GM12878 (cell line): ENCODE data around the gene SPAM1. TPM values are rescaled to one million over a fixed set of nuclear protein-coding genes. Genes with fewer than 3 reads are reported as not detected.

ENCODE experiments used
- ATAC-seq: fragments of 200-7000 bp; cut with Tn5 transposase; 3 replicates; pipeline ENCODE4 v1.9.1; 2020; ENCODE audit warnings: mild to moderate bottlenecking, moderate library complexity
- BruUV-seq: library from RNA; stranded (reverse); fragments of 400-500 nt; replicated peaks from 2 replicates; lab custom pipeline; 2021; lab: Mats Ljungman, UMichigan
- CTCF ChIA-PET: fragments of 300-600 bp; sonication (Branson Sonifier 250); formaldehyde crosslinking; extraction: SDS; loops from one replicate; lab custom pipeline; 2021; ENCODE audit warnings: inconsistent platforms; lab: Yijun Ruan, JAX
- POLR2A ChIA-PET: fragments of 350-600 bp; formaldehyde crosslinking; extraction: SDS; loops from one replicate; lab custom pipeline; 2021; ENCODE audit warnings: inconsistent platforms; lab: Charles Lee
- RAD21 ChIA-PET: fragments of 300-600 bp; sonication (Branson Sonifier 250); formaldehyde crosslinking; loops from one replicate; lab custom pipeline; 2023; ENCODE audit warnings: antibody characterized with exemption; ENCODE audit not compliant: unreplicated experiment; lab: Charles Lee
- SMC1A ChIA-PET: fragments of 300-600 bp; sonication (Branson Sonifier 250); formaldehyde crosslinking; loops from one replicate; lab custom pipeline; 2023; ENCODE audit not compliant: unreplicated experiment, uncharacterized antibody; lab: Charles Lee
- DNase-seq: peaks from one replicate; pipeline ENCODE4 v3.0.0-alpha.2; 2011; ENCODE audit warnings: low read depth, low spot score
- FAIRE-seq: peaks from 3 replicates; lab custom pipeline; 2011; peaks lifted over from hg19 to GRCh38; lab: Jason Lieb, UNC
- H2AFZ ChIP-seq: 2 replicates; pipeline ENCODE4 v1.6.0; 2011; ENCODE audit warnings: low read depth, low read length, control low read depth; ENCODE audit not compliant: control insufficient read depth
- H3K27ac ChIP-seq: 2 replicates; pipeline ENCODE4 v1.5.1; 2011; ENCODE audit warnings: control low read depth; ENCODE audit not compliant: control insufficient read depth, insufficient read depth
- H3K27me3 ChIP-seq, 2 experiments: replicated peaks in 1 of 2; 2 replicates each; pipeline versions ENCODE4 v1.6.0 to v1.6.1; 2011; ENCODE audit warnings: low read length in 1 of 2; ENCODE audit not compliant: control insufficient read depth in 2 of 2, insufficient read depth in 2 of 2
- H3K36me3 ChIP-seq, 2 experiments: 2 replicates each; pipeline ENCODE4 v1.5.1; 2011; ENCODE audit warnings: low read length in 1 of 2; ENCODE audit not compliant: control insufficient read depth in 2 of 2, insufficient read depth in 2 of 2
- H3K4me1 ChIP-seq: 2 replicates; pipeline ENCODE4 v1.6.1; 2011; ENCODE audit warnings: mild to moderate bottlenecking, low read length, moderate library complexity, mixed read lengths; ENCODE audit not compliant: control insufficient read depth, insufficient read depth
- H3K4me2 ChIP-seq: 2 replicates; pipeline ENCODE4 v1.6.0; 2011; ENCODE audit warnings: control low read depth; ENCODE audit not compliant: control insufficient read depth, insufficient read depth
- H3K4me3 ChIP-seq: fragments of 200-600 bp; sonication (generic); 2 replicates; pipeline ENCODE4 v1.5.1; 2016
- H3K79me2 ChIP-seq: 2 replicates; pipeline ENCODE4 v1.6.0; 2011; ENCODE audit warnings: low read length; ENCODE audit not compliant: control insufficient read depth, insufficient read depth
- H3K9ac ChIP-seq: 2 replicates; pipeline ENCODE4 v1.8.0; 2011; ENCODE audit warnings: low read length, control low read depth, mixed read lengths; ENCODE audit not compliant: control insufficient read depth, insufficient read depth
- H3K9me3 ChIP-seq: replicated peaks from 3 replicates; pipeline ENCODE4 v1.5.1; 2011; ENCODE audit warnings: mild to moderate bottlenecking, low read length; ENCODE audit not compliant: control insufficient read depth, insufficient read depth
- H4K20me1 ChIP-seq: 2 replicates; pipeline ENCODE4 v1.6.0; 2011; ENCODE audit not compliant: control insufficient read depth, insufficient read depth
- ASH2L ChIP-seq: fragments of 300-600, 200-600 bp; sonication (generic); IDR thresholded peaks from 2 replicates; pipeline ENCODE4 v1.6.1; 2017; ENCODE audit warnings: low read depth, mild to moderate bottlenecking, borderline replicate concordance
- IKZF2 ChIP-seq, 2 experiments: fragments of 450-650 bp; IDR thresholded peaks; 2 replicates each; pipeline ENCODE4 v1.6.1; 2017; ENCODE audit warnings: mild to moderate bottlenecking in 2 of 2, moderate library complexity in 2 of 2
- MTA2 ChIP-seq: fragments of 450-650 bp; IDR thresholded peaks from 2 replicates; pipeline ENCODE4 v1.6.1; 2016; ENCODE audit warnings: low read depth, mild to moderate bottlenecking, moderate library complexity
- MXI1 ChIP-seq: fragments of 150-350 bp; IDR thresholded peaks from 2 replicates; pipeline ENCODE4 v1.6.1; 2011; ENCODE audit warnings: low read depth, mild to moderate bottlenecking, inconsistent platforms, low read length, improper control_type of control experiment
- NBN ChIP-seq: fragments of 450-650 bp; IDR thresholded peaks from 2 replicates; pipeline ENCODE4 v1.6.1; 2016
- NR2C2 ChIP-seq: IDR thresholded peaks from 2 replicates; pipeline ENCODE4 v1.6.1; 2011; ENCODE audit warnings: borderline replicate concordance, low read depth; ENCODE audit not compliant: control insufficient read depth, insufficient read length
- RUNX3 ChIP-seq: IDR thresholded peaks from 2 replicates; pipeline ENCODE4 v1.6.1; 2012; ENCODE audit warnings: low read length, inconsistent platforms
- SPI1 ChIP-seq: IDR thresholded peaks from 2 replicates; pipeline ENCODE4 v1.6.1; 2011; ENCODE audit warnings: low read depth, mild to moderate bottlenecking, low read length, moderate library complexity, borderline replicate concordance; ENCODE audit not compliant: insufficient read depth
- WGBS: methylation state at CpG from one replicate; pipeline ENCODE4 v1.1.6; 2016; ENCODE audit warnings: low lambda C conversion rate; ENCODE audit not compliant: insufficient replicate concordance, insufficient coverage; ENCODE audit errors: missing lambda C conversion rate; 5-methylcytosine and 5-hydroxymethylcytosine counted together
- in situ Hi-C: fragments of 300-500 bp; cut with MboI; formaldehyde crosslinking; loops from 9 replicates; pipeline ENCODE4 v1.14.3; 2018; ENCODE audit warnings: mixed read lengths
- intact Hi-C: fragments of 100-400 bp; cut with micrococcal nuclease; formaldehyde crosslinking; loops from one replicate; pipeline ENCODE4 v1.14.2; 2022; ENCODE audit not compliant: unreplicated experiment
- polyA plus RNA-seq, 11 experiments: library from polyadenylated mRNA; depleted of rRNA in 4 of 11; unstranded in 6 of 11; stranded (reverse) in 5 of 11; fragments of >200 nt; fragmentation: Nextera tagmentation in 4 of 11; fragmentation: Illumina TruSeq in 1 of 11; extraction: Ambion mirVana in 4 of 11; extraction: Trizol in 1 of 11; gene quantifications; 1 replicate in 1 of 11; 2 replicates in 10 of 11; pipeline versions ENCODE4 v1.2.1 to v1.2.3, GENCODE V29; 2011 to 2016; ENCODE audit warnings: inconsistent platforms in 2 of 11, missing spikeins in 2 of 11, low read depth in 1 of 11
- total RNA-seq, 4 experiments: library from RNA; depleted of rRNA in 3 of 4; stranded (reverse); fragments of >200 nt in 3 of 4; fragmentation: Illumina TruSeq in 1 of 4; extraction: Trizol in 1 of 4; gene quantifications; 2 replicates each; pipeline versions ENCODE4 v1.2.1 to v1.2.3, GENCODE V29; 2013 to 2021
- TF ChIP-seq, protein P1 (sequence below): fragments of 450-650 bp; formaldehyde crosslinking; IDR thresholded peaks from 2 replicates; pipeline ENCODE4 v1.4.0; 2020; ENCODE audit warnings: mild to moderate bottlenecking, moderate library complexity
- TF ChIP-seq, protein P2 (sequence below): IDR thresholded peaks from 2 replicates; pipeline ENCODE4 v1.6.1; 2011; ENCODE audit warnings: borderline replicate concordance, low read depth, mild to moderate bottlenecking, moderate library complexity, low read length; ENCODE audit not compliant: insufficient read depth, poor library complexity, severe bottlenecking
- TF ChIP-seq, protein P3 (sequence below): fragments of 450-650 bp; IDR thresholded peaks from 2 replicates; pipeline ENCODE4 v1.6.1; 2017; ENCODE audit warnings: mild to moderate bottlenecking, moderate library complexity
- TF ChIP-seq, protein P4 (sequence below): fragments of 450-650 bp; formaldehyde crosslinking; IDR thresholded peaks from 2 replicates; pipeline ENCODE4 v1.4.0; 2022; ENCODE audit warnings: mild to moderate bottlenecking, moderate library complexity

SPAM1 gene
- total and polyA plus RNA-seq, 10 of the 15 experiments (the other 5 are each of a cell fraction or from before 2014, with no cell fraction given) = not detected

DNA sequence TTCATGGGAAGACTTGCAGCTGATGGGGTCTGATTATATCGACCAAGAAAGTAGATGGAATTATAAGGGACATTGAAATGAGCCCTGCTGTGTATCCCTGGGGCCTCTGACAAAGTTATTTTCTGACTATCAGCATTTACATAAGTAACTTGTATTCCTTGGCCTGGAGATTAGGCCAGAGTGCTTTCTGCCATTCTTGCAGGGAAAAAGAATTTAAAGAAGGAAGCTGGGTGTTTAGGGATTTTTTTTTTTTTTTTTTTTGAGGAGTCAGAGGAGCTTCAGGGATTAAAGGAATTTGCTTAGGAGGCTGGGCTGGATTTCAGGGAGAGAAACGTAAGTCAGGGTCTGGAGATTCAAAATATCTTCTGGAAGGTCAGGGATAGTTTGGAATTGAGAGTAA, 4.6 kb downstream of the SPAM1 start:
- BruUV-seq = no TSS peak
- SMC1A ChIA-PET = no interaction called here
- TF ChIP-seq, protein P1, sequence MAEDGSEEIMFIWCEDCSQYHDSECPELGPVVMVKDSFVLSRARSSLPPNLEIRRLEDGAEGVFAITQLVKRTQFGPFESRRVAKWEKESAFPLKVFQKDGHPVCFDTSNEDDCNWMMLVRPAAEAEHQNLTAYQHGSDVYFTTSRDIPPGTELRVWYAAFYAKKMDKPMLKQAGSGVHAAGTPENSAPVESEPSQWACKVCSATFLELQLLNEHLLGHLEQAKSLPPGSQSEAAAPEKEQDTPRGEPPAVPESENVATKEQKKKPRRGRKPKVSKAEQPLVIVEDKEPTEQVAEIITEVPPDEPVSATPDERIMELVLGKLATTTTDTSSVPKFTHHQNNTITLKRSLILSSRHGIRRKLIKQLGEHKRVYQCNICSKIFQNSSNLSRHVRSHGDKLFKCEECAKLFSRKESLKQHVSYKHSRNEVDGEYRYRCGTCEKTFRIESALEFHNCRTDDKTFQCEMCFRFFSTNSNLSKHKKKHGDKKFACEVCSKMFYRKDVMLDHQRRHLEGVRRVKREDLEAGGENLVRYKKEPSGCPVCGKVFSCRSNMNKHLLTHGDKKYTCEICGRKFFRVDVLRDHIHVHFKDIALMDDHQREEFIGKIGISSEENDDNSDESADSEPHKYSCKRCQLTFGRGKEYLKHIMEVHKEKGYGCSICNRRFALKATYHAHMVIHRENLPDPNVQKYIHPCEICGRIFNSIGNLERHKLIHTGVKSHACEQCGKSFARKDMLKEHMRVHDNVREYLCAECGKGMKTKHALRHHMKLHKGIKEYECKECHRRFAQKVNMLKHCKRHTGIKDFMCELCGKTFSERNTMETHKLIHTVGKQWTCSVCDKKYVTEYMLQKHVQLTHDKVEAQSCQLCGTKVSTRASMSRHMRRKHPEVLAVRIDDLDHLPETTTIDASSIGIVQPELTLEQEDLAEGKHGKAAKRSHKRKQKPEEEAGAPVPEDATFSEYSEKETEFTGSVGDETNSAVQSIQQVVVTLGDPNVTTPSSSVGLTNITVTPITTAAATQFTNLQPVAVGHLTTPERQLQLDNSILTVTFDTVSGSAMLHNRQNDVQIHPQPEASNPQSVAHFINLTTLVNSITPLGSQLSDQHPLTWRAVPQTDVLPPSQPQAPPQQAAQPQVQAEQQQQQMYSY (CRISPR knock-in tag) = no peak
- TF ChIP-seq, protein P2, sequence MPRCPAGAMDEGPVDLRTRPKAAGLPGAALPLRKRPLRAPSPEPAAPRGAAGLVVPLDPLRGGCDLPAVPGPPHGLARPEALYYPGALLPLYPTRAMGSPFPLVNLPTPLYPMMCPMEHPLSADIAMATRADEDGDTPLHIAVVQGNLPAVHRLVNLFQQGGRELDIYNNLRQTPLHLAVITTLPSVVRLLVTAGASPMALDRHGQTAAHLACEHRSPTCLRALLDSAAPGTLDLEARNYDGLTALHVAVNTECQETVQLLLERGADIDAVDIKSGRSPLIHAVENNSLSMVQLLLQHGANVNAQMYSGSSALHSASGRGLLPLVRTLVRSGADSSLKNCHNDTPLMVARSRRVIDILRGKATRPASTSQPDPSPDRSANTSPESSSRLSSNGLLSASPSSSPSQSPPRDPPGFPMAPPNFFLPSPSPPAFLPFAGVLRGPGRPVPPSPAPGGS = no peak
- TF ChIP-seq, protein P3, sequence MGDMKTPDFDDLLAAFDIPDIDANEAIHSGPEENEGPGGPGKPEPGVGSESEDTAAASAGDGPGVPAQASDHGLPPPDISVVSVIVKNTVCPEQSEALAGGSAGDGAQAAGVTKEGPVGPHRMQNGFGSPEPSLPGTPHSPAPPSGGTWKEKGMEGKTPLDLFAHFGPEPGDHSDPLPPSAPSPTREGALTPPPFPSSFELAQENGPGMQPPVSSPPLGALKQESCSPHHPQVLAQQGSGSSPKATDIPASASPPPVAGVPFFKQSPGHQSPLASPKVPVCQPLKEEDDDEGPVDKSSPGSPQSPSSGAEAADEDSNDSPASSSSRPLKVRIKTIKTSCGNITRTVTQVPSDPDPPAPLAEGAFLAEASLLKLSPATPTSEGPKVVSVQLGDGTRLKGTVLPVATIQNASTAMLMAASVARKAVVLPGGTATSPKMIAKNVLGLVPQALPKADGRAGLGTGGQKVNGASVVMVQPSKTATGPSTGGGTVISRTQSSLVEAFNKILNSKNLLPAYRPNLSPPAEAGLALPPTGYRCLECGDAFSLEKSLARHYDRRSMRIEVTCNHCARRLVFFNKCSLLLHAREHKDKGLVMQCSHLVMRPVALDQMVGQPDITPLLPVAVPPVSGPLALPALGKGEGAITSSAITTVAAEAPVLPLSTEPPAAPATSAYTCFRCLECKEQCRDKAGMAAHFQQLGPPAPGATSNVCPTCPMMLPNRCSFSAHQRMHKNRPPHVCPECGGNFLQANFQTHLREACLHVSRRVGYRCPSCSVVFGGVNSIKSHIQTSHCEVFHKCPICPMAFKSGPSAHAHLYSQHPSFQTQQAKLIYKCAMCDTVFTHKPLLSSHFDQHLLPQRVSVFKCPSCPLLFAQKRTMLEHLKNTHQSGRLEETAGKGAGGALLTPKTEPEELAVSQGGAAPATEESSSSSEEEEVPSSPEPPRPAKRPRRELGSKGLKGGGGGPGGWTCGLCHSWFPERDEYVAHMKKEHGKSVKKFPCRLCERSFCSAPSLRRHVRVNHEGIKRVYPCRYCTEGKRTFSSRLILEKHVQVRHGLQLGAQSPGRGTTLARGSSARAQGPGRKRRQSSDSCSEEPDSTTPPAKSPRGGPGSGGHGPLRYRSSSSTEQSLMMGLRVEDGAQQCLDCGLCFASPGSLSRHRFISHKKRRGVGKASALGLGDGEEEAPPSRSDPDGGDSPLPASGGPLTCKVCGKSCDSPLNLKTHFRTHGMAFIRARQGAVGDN = no peak
- TF ChIP-seq, protein P4, sequence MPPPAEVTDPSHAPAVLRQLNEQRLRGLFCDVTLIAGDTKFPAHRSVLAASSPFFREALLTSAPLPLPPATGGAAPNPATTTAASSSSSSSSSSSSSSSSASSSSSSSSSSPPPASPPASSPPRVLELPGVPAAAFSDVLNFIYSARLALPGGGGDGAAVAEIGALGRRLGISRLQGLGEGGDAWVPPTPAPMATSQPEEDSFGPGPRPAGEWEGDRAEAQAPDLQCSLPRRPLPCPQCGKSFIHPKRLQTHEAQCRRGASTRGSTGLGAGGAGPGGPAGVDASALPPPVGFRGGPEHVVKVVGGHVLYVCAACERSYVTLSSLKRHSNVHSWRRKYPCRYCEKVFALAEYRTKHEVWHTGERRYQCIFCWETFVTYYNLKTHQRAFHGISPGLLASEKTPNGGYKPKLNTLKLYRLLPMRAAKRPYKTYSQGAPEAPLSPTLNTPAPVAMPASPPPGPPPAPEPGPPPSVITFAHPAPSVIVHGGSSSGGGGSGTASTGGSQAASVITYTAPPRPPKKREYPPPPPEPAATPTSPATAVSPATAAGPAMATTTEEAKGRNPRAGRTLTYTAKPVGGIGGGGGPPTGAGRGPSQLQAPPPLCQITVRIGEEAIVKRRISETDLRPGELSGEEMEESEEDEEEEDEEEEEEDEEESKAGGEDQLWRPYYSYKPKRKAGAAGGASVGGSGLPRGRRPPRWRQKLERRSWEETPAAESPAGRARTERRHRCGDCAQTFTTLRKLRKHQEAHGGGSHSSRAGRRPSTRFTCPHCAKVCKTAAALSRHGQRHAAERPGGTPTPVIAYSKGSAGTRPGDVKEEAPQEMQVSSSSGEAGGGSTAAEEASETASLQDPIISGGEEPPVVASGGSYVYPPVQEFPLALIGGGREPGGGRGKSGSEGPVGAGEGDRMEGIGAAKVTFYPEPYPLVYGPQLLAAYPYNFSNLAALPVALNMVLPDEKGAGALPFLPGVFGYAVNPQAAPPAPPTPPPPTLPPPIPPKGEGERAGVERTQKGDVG = no peak
- TF ChIP-seq MXI1 (no peak), SPI1 (no peak), ASH2L (no peak), IKZF2 (IDR thresholded peaks at IDR 0.05) (no peak), MTA2 (no peak), NR2C2 (no peak), NBN (no peak), RUNX3 (no peak)

More for the DNA sequence above, 4.6 kb downstream of the SPAM1 start:
- FAIRE-seq (no peak), ATAC-seq (no peak), DNase-seq (no peak)
- Histone ChIP-seq H3K27ac (no peak overlapping the region), H4K20me1 (no peaks in the 10 kb centered on the region), H3K36me3 (no peaks in the 10 kb centered on the region), H3K4me2 (no peak overlapping the region), H3K27me3 (no peaks in the 10 kb centered on the region), H3K79me2 (no peaks in the 10 kb centered on the region), H3K9ac (no peak overlapping the region), H2AFZ (no peak overlapping the region), H3K9me3 (no peaks in the 10 kb centered on the region), H3K4me3 (no peak overlapping the region), H3K4me1 (no peaks in the 10 kb centered on the region)
- CTCF ChIA-PET = no interaction called here
- 0% methylated on average over 2 of the region's 2 CpGs for WGBS
- RAD21 ChIA-PET = no interaction called here
- in situ Hi-C loops (no loop called here), intact Hi-C loops (no loop called here)
- POLR2A ChIA-PET = interaction anchor here (0.7 to 1.2 kb wide), 2 partner anchors 12 to 23 kb away, joined by 3 read pairs; no protein-coding TSS in a partner anchor
